ENCODE data around the gene MAMSTR.

DNA sequence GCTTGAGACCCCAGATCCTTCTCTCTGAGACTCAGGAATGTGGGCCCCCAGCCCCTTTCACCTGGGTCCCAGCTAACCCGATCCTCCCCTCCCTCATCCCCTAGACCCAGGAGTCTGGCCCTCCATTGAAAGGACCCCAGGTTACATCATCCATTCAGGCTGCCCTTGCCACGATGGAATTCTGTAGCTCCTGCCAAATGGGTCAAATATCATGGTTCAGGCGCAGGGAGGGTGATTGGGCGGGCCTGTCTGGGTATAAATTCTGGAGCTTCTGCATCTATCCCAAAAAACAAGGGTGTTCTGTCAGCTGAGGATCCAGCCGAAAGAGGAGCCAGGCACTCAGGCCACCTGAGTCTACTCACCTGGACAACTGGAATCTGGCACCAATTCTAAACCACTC, 36.3 kb upstream of the MAMSTR start:
- TF ChIP-seq POLR2A (IDR thresholded peaks at IDR 0.05) (no peak), POLR2AphosphoS5 (IDR thresholded peaks at IDR 0.05) (no peak)
- TF ChIP-seq, protein P1, sequence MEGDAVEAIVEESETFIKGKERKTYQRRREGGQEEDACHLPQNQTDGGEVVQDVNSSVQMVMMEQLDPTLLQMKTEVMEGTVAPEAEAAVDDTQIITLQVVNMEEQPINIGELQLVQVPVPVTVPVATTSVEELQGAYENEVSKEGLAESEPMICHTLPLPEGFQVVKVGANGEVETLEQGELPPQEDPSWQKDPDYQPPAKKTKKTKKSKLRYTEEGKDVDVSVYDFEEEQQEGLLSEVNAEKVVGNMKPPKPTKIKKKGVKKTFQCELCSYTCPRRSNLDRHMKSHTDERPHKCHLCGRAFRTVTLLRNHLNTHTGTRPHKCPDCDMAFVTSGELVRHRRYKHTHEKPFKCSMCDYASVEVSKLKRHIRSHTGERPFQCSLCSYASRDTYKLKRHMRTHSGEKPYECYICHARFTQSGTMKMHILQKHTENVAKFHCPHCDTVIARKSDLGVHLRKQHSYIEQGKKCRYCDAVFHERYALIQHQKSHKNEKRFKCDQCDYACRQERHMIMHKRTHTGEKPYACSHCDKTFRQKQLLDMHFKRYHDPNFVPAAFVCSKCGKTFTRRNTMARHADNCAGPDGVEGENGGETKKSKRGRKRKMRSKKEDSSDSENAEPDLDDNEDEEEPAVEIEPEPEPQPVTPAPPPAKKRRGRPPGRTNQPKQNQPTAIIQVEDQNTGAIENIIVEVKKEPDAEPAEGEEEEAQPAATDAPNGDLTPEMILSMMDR (IDR thresholded peaks at IDR 0.05): no peak
